Adrenal gland (tissue), 12 donors: ENCODE measurements around the gene GDF9. TPM values are rescaled to one million over a fixed set of nuclear protein-coding genes. Genes with fewer than 3 reads are reported as not detected.

Experiments used
- DNase-seq, 7 donors: peaks; one replicate each; pipeline ENCODE4 v3.0.0-alpha.2; 2019 to 2020
- H3K27ac ChIP-seq, 5 donors: fragments of 200-600 bp; sonication (generic) in 4 of 5; 1 replicate in 3 of 5; 2 replicates in 2 of 5; pipeline versions ENCODE4 v1.5.1 to v1.8.0; 2016 to 2020; ENCODE audit warnings: mild to moderate bottlenecking in 1 of 5
- H3K27me3 ChIP-seq: fragments of 200-600 bp; 2 replicates; pipeline ENCODE4 v1.8.0; 2021
- H3K36me3 ChIP-seq, 2 donors: fragments of 200-600 bp; replicated peaks in 1 of 2; 1 replicate in 1 of 2; 2 replicates in 1 of 2; pipeline versions ENCODE4 v1.5.1 to v1.8.0; 2018 to 2022
- H3K4me1 ChIP-seq, 2 donors: fragments of 200-600 bp; replicated peaks in 1 of 2; 1 replicate in 1 of 2; 2 replicates in 1 of 2; pipeline versions ENCODE4 v1.5.1 to v1.8.0; 2018 to 2021
- H3K4me3 ChIP-seq, 4 donors: fragments of 200-600 bp; sonication (generic) in 3 of 4; one replicate each; pipeline ENCODE4 v1.5.1; 2016 to 2018
- H3K9me3 ChIP-seq, 3 donors: fragments of 200-600 bp; sonication (generic) in 1 of 3; replicated peaks in 1 of 3; 1 replicate in 2 of 3; 2 replicates in 1 of 3; pipeline versions ENCODE4 v1.5.1 to v1.8.0; 2016 to 2021
- CTCF ChIP-seq, 6 experiments: fragments of 450-650 bp in 4 of 6; fragments of 200-600 bp in 2 of 6; sonication (generic) in 1 of 6; IDR thresholded peaks; 1 replicate in 5 of 6; 2 replicates in 1 of 6; pipeline versions ENCODE4 v1.5.1 to v1.8.0; 2016 to 2021; ENCODE audit warnings: antibody characterized with exemption in 6 of 6, mild to moderate bottlenecking in 2 of 6, moderate library complexity in 1 of 6
- POLR2A ChIP-seq, 2 donors: fragments of 450-650 bp; IDR thresholded peaks; one replicate each; pipeline ENCODE4 v1.6.1; 2017; ENCODE audit warnings: antibody characterized with exemption in 2 of 2, mild to moderate bottlenecking in 2 of 2, moderate library complexity in 1 of 2
- WGBS, 4 donors: extraction: QIAGEN DNeasy Blood & Tissue Kit in 2 of 4; methylation state at CpG; one replicate each; pipeline versions ENCODE4 v1.1.5 to v1.1.7; 2013 to 2017; 5-methylcytosine and 5-hydroxymethylcytosine counted together
- intact Hi-C, 2 donors: fragments of 100-400 bp; cut with DNase I; formaldehyde crosslinking; loops; one replicate each; pipeline versions ENCODE4 v1.14.1 to v1.15.0; 2022 to 2023
- polyA plus RNA-seq, 3 donors: library from polyadenylated mRNA; stranded (reverse); fragments of 200-250 nt in 2 of 3; fragments of 350-450 nt in 1 of 3; fragmentation: Illumina TruSeq in 1 of 3; extraction: RNeasy Lipid Tissue Mini Kit (QIAGEN cat#74804) in 1 of 3; gene quantifications; one replicate each; pipeline ENCODE4 v1.2.3, GENCODE V29; 2013 to 2014
- total RNA-seq, 9 donors: library from RNA; depleted of rRNA in 4 of 9; stranded (reverse); fragments of >200 nt in 4 of 9; fragments of 120-200 nt in 1 of 9; fragmentation: NEBNext Ultra II Directional in 1 of 9; extraction: Animal tissue kit (Norgen Biotek cat#: 25700) in 1 of 9; gene quantifications; one replicate each; pipeline versions ENCODE4 v1.1.0 to v1.2.4, GENCODE V29; 2013 to 2023
- donor health status: healthy with polysubstance abuse.
- donor health status: Bipolar disorder and iron deficiency.
- donor health status: DM: yes; HTN: yes; CAD: no.
- donor health status: DM: no; HTN: no; CAD: no.
- donor health status: DM: no; HTN: no; CAD: no.
- donor health status: DM: yes; HTN: yes; CAD: no.

The GDF9 gene
- total and polyA plus RNA-seq, 12 donors: 0.41 to 1.4 (median 0.83) TPM

DNA sequence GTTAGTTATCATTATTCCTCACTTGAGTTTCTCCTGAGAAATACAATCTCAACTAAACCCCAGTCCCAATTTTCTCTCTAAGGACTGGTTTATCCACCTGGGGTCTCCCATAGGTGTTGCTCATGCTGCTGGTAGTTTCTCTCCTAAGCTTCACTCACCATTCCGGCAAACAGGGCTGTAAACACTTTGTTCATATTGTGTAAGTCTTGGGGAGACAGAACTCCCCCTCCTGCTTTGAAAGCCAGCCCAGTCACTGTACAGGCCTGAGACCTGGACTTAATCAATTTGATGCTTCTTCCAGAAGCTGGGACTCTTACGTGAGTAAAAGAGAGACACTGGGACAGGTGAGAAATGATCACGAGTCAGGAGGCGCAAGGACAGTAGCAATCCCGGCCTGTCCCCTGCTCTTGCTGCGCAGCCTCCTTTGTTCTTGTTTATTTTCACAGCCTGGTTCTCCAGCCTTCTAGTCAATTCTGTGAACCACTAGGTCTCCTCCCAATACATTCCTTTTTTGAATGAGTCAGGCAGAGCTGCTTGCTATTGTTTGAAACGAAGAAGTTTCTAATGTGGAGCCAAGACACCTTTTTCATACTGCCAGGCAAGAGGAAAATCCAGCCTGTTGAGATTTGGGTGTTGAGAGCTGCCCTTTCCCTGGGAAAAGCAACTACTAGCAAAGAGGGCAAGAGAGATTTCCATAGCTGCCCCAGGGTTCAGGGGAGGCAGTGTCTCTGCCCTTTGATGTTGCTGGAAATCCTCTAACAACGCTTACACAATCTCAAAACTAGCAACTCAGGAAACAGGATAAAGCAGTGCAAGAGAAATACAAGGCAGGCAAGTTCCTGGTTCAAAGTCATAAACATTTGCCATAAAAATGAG, 26.6 kb downstream of the GDF9 start:
- Histone ChIP-seq H3K9me3 (no peaks in the 10 kb centered on the region), H3K4me1 (no peaks in the 10 kb centered on the region), H3K27me3 (no peaks in the 10 kb centered on the region), H3K27ac (peak overlapping the region in 1 of 5 donors; percentile 12), H3K4me3 (no peak overlapping the region), H3K36me3 (no peaks in the 10 kb centered on the region)
- DNase-seq: no peak
- no peak for TF ChIP-seq CTCF (IDR thresholded peaks at IDR 0.05)
- no peak for TF ChIP-seq POLR2A (IDR thresholded peaks at IDR 0.05)
- WGBS, 4 donors: 80 to 84% (median 81%) methylated on average over 8 of the region's 8 CpGs
- intact Hi-C loops: no loop called here

- H3K27ac ChIP-seq: no peak overlapping the region
- no peaks in the 10 kb centered on the region for H3K36me3 ChIP-seq
- no peaks in the 10 kb centered on the region for H3K9me3 ChIP-seq
- intact Hi-C loops: no loop called here
- H3K27me3 ChIP-seq: no peaks in the 10 kb centered on the region
- no peak for DNase-seq
- no peak overlapping the region for H3K4me3 ChIP-seq
- H3K4me1 ChIP-seq: no peaks in the 10 kb centered on the region
- no peak for TF ChIP-seq POLR2A (IDR thresholded peaks at IDR 0.05)
- no peak for TF ChIP-seq CTCF (IDR thresholded peaks at IDR 0.05)
- WGBS, 4 donors: 56 to 82% (median 80%) methylated on average over 3 of the region's 3 CpGs
Observed at GRCh38 chr5:132838516-132839282, 27.6 kb downstream of the GDF9 start.

- Histone ChIP-seq H3K36me3 (no peaks in the 10 kb centered on the region), H3K4me1 (no peaks in the 10 kb centered on the region), H3K4me3 (no peak overlapping the region), H3K9me3 (no peaks in the 10 kb centered on the region), H3K27me3 (no peaks in the 10 kb centered on the region), H3K27ac (no peak overlapping the region)
- WGBS, 4 donors: 74 to 100% (median 84%) methylated on average over 2 of the region's 2 CpGs
- intact Hi-C loops: no loop called here
- TF ChIP-seq CTCF (IDR thresholded peaks at IDR 0.05) (no peak), POLR2A (IDR thresholded peaks at IDR 0.05) (no peak)
- DNase-seq: no peak
Observed at GRCh38 chr5:132837868-132838267, 28.4 kb downstream of the GDF9 start.

DNA sequence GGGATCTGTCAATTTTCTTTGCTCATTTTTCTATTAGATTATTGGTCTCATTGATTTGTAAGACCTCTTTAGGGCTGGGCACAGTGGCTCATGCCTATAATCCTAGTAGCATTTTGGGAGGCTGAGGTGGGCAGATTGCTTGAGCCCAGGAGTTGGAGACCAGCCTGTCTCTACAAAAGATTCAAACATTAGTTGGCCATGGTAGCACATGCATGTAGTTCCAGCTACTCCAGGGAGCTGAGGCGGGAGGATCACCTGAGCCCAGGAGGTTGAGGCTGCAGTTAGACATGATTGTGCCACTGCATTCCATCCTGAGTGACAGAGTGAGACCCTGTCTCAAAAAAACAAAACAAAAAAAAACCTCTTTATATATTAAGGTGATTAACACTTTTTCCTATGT, 29.4 kb downstream of the GDF9 start:
- Histone ChIP-seq H3K4me3 (no peak overlapping the region), H3K27me3 (no peaks in the 10 kb centered on the region), H3K36me3 (no peaks in the 10 kb centered on the region), H3K9me3 (no peaks in the 10 kb centered on the region), H3K27ac (no peak overlapping the region), H3K4me1 (no peaks in the 10 kb centered on the region)
- WGBS, 4 donors: 70 to 97% (median 90%) methylated on average over 1 of the region's 1 CpG
- TF ChIP-seq POLR2A (IDR thresholded peaks at IDR 0.05) (no peak), CTCF (IDR thresholded peaks at IDR 0.05) (no peak)
- intact Hi-C loops: no loop called here
- no peak for DNase-seq
